HK-2 (cell line): ENCODE measurements around the gene BRIP1.
"Not testable (repeated sequence)": the region's sequence is repeated elsewhere in the genome, so short reads cannot be mapped to it uniquely, and the experiment has no call there.

Source experiments
- DNase-seq: peaks from one replicate; pipeline ENCODE4 v3.0.0-alpha.2; 2018; ENCODE audit not compliant: unreplicated experiment

Gene BRIP1

GRCh38 chr17:61827649-61828395 is 35.5 kb downstream of the BRIP1 start:
- DNase-seq: no peak

- not testable (repeated sequence) for DNase-seq
Observed at GRCh38 chr17:61826866-61827265, 36.5 kb downstream of the BRIP1 start.

GRCh38 chr17:61826198-61826597 is 37.1 kb downstream of the BRIP1 start:
- not testable (repeated sequence) for DNase-seq

- DNase-seq: no peak
Observed at GRCh38 chr17:61825448-61826137, 37.7 kb downstream of the BRIP1 start.

- no peak for DNase-seq
Observed at GRCh38 chr17:61822326-61823285, 40.7 kb downstream of the BRIP1 start.

GRCh38 chr17:61821655-61822054 is 41.7 kb downstream of the BRIP1 start:
- no peak for DNase-seq

GRCh38 chr17:61819265-61819664 is 44.1 kb downstream of the BRIP1 start:
- not testable (repeated sequence) for DNase-seq

- DNase-seq: no peak
Observed at GRCh38 chr17:61818225-61818624, 45.1 kb downstream of the BRIP1 start.

- no peak for DNase-seq
Observed at GRCh38 chr17:61817452-61817851, 45.9 kb downstream of the BRIP1 start.

- no peak for DNase-seq
Observed at GRCh38 chr17:61816538-61816937, 46.8 kb downstream of the BRIP1 start.

- no peak for DNase-seq
Observed at GRCh38 chr17:61815863-61816503, 47.3 kb downstream of the BRIP1 start.

- no peak for DNase-seq
Observed at GRCh38 chr17:61814485-61814884, 48.8 kb downstream of the BRIP1 start.

GRCh38 chr17:61813211-61813610 is 50.1 kb downstream of the BRIP1 start:
- no peak for DNase-seq

- DNase-seq: no peak
Observed at GRCh38 chr17:61812747-61813146, 50.6 kb downstream of the BRIP1 start.

- DNase-seq: no peak
Observed at GRCh38 chr17:61809816-61810392, 53.4 kb downstream of the BRIP1 start.

- DNase-seq: no peak
Observed at GRCh38 chr17:61808442-61808841, 54.9 kb downstream of the BRIP1 start.

- DNase-seq: no peak
Observed at GRCh38 chr17:61806936-61807335, 56.4 kb downstream of the BRIP1 start.

GRCh38 chr17:61806081-61806828 is 57.1 kb downstream of the BRIP1 start:
- DNase-seq: no peak

- no peak for DNase-seq
Observed at GRCh38 chr17:61805399-61805798, 57.9 kb downstream of the BRIP1 start.

- DNase-seq: no peak
Observed at GRCh38 chr17:61803796-61804195, 59.5 kb downstream of the BRIP1 start.

- DNase-seq: no peak
Observed at GRCh38 chr17:61803216-61803615, 60.1 kb downstream of the BRIP1 start.
